DOHH2 (cell line): ENCODE measurements around the gene BCAR1.
"Not testable (repeated sequence)": the region's sequence is repeated elsewhere in the genome, so short reads cannot be mapped to it uniquely, and the experiment has no call there.

Experiments used
- H3F3A ChIP-seq: fragments of 200-600 bp; sonication (generic), shearing (Covaris generic); 2 replicates; pipeline ENCODE4 v1.6.0; 2016; ENCODE audit warnings: antibody characterized with exemption, mild to moderate bottlenecking; ENCODE audit not compliant: control insufficient read depth, insufficient read depth
- H3K27ac ChIP-seq: fragments of 200-600 bp; sonication (generic); 2 replicates; pipeline ENCODE4 v1.5.1; 2014; ENCODE audit warnings: low read depth, mild to moderate bottlenecking, low read length, moderate library complexity
- H3K27me3 ChIP-seq: fragments of 200-600 bp; sonication (generic); 2 replicates; pipeline ENCODE4 v1.6.1; 2014; ENCODE audit warnings: mild to moderate bottlenecking, low read length, mixed read lengths; ENCODE audit not compliant: control insufficient read depth
- H3K36me3 ChIP-seq: fragments of 200-600 bp; sonication (generic); 2 replicates; pipeline ENCODE4 v1.6.1; 2014; ENCODE audit warnings: mild to moderate bottlenecking, low read length, moderate library complexity, mixed read lengths; ENCODE audit not compliant: control insufficient read depth
- H3K4me1 ChIP-seq: fragments of 200-600 bp; sonication (generic); 2 replicates; pipeline ENCODE4 v1.6.1; 2014; ENCODE audit warnings: mild to moderate bottlenecking, low read length, mixed read lengths; ENCODE audit not compliant: control insufficient read depth
- H3K4me2 ChIP-seq: fragments of 200-600 bp; sonication (generic); 2 replicates; pipeline ENCODE4 v1.6.0; 2014; ENCODE audit warnings: mild to moderate bottlenecking, low read length, moderate library complexity
- H3K4me3 ChIP-seq: fragments of 200-600 bp; sonication (generic); 2 replicates; pipeline ENCODE4 v1.5.1; 2014; ENCODE audit warnings: mild to moderate bottlenecking, low read length, mixed read lengths
- H3K79me2 ChIP-seq: fragments of 200-600 bp; sonication (generic); 2 replicates; pipeline ENCODE4 v1.6.1; 2014; ENCODE audit warnings: mild to moderate bottlenecking, low read length, mixed read lengths; ENCODE audit not compliant: control insufficient read depth
- H3K9me2 ChIP-seq: fragments of 200-600 bp; sonication (generic); replicated peaks from 2 replicates; pipeline ENCODE4 v1.6.1; 2014; ENCODE audit warnings: mild to moderate bottlenecking, low read length, mixed read lengths; ENCODE audit not compliant: control insufficient read depth
- H3K9me3 ChIP-seq: fragments of 200-600 bp; sonication (generic); 2 replicates; pipeline ENCODE4 v1.6.1; 2014; ENCODE audit warnings: antibody characterized with exemption, low read length, mixed read lengths; ENCODE audit not compliant: control insufficient read depth, insufficient read depth
- H4K20me1 ChIP-seq: fragments of 200-600 bp; sonication (generic); 2 replicates; pipeline ENCODE4 v1.6.0; 2014; ENCODE audit warnings: low read depth, mild to moderate bottlenecking, antibody characterized with exemption, low read length, moderate library complexity; ENCODE audit not compliant: control insufficient read depth, insufficient read depth
- EZH2phosphoT487 ChIP-seq: fragments of 200-600 bp; sonication (generic); IDR thresholded peaks from 2 replicates; pipeline ENCODE4 v1.6.1; 2017; ENCODE audit warnings: borderline replicate concordance, mild to moderate bottlenecking, antibody characterized with exemption, low read length, moderate library complexity, mixed read lengths
- TF ChIP-seq, protein P1 (sequence below): fragments of 200-600 bp; sonication (generic); IDR thresholded peaks from one replicate; pipeline ENCODE4 v1.5.1; 2014; ENCODE audit warnings: antibody characterized with exemption, mild to moderate bottlenecking, low read depth, low read length; ENCODE audit not compliant: poor library complexity, severe bottlenecking

Gene BCAR1

DNA sequence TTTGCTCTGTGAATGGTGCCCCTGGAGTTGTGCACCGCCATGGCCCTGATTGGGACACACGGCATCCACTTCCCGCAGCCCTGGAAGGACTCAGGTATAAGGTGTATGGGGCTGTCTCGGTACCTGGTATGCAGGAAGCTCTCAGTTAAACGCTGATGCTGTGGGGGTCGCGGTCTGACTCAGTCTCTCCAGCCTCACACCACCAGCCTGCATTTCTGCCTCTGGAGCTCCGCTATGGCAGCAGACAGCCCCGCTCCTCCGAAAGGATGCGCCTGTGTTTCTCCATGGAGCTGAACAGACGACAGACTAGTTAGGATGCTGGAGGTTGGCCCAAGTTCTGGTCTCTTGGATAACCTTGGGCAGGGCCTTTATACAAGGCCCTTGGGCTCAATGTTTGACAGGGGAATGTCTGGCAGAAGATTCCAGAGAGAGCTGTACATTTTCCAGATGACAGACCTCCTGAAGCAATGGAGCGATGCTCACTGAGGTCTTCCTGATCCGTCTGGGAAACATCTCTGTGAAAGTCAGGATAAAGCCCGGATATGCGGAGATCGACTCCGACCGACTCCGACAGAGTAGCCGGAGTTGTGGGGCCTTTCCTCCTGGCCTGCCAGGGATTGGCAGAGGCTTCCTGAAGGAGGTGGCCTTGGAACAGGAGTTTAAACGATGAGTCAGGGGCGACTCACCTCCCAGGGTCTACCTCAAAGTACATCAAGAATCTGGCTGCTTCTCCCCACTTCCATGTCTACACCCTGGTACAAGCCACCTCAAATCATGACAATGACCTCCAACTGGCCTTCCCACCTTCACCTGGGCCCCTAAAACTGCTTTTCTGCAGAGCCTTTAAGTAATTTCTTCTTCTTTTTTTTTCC, 21.9 kb upstream of the BCAR1 start:
- TF ChIP-seq, protein P1, sequence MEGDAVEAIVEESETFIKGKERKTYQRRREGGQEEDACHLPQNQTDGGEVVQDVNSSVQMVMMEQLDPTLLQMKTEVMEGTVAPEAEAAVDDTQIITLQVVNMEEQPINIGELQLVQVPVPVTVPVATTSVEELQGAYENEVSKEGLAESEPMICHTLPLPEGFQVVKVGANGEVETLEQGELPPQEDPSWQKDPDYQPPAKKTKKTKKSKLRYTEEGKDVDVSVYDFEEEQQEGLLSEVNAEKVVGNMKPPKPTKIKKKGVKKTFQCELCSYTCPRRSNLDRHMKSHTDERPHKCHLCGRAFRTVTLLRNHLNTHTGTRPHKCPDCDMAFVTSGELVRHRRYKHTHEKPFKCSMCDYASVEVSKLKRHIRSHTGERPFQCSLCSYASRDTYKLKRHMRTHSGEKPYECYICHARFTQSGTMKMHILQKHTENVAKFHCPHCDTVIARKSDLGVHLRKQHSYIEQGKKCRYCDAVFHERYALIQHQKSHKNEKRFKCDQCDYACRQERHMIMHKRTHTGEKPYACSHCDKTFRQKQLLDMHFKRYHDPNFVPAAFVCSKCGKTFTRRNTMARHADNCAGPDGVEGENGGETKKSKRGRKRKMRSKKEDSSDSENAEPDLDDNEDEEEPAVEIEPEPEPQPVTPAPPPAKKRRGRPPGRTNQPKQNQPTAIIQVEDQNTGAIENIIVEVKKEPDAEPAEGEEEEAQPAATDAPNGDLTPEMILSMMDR: no peak
- TF ChIP-seq EZH2phosphoT487: no peak
- Histone ChIP-seq H3K27me3 (peaks cover 6% of the 10 kb centered on the region), H3K4me3 (no peak overlapping the region)

DNA sequence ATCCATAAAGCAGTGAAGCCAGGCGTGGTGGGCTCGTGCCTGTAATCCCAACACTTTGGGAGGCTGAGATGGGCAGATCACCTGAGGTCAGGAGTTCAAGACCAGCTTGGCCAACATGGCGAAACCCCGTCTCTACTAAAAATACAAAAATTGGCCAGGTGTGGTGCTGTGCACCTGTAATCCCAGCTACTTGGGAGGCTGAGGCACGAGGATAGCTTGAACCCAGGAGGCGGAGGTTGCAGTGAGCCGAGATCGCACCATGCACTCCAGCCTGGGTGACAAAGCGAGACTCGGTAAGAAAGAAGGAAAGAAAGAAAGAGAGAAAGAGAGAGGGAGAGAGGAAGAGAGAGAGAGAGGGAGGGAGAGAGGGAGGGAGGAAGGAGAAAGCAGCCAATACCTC, 21.2 kb upstream of the BCAR1 start:
- not testable (repeated sequence) for H3K9me2 ChIP-seq, H3K27me3 ChIP-seq, H3K9me3 ChIP-seq, H3K79me2 ChIP-seq, H3K4me3 ChIP-seq, H3K36me3 ChIP-seq, H3K4me2 ChIP-seq, H3K27ac ChIP-seq, H3F3A ChIP-seq, H3K4me1 ChIP-seq, H4K20me1 ChIP-seq

More for the DNA sequence above, 21.9 kb upstream of the BCAR1 start:
- no peak overlapping the region for H3K4me2 ChIP-seq
- no peaks in the 10 kb centered on the region for H3K9me3 ChIP-seq
- no peaks in the 10 kb centered on the region for H3K4me1 ChIP-seq
- no peaks in the 10 kb centered on the region for H3K36me3 ChIP-seq
- H3K9me2 ChIP-seq: no peaks in the 10 kb centered on the region
- no peaks in the 10 kb centered on the region for H3F3A ChIP-seq
- H4K20me1 ChIP-seq: no peaks in the 10 kb centered on the region
- H3K79me2 ChIP-seq: no peaks in the 10 kb centered on the region
- no peak overlapping the region for H3K27ac ChIP-seq

DNA sequence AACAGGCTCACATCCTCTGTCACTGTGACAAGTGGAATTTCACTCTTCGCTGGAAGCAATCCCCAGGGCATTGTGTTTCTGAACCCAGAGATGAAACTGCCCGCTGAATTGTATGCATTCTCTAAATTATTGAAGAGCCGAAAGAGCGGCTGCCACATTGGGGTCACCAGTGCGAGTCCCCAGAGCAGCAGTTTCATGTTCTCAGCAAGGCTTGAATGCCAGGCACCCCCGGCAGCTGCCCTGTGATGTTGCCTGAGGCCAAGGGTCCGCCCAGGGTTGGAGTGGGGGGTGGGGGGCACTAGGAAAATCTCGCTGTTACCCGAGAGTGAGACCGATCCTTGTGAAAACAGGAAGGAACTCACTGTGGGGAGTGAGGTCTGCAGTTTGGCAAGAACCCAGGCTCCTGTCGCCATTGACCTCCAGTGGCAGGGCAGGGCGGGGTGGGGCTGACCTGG, 20.7 kb upstream of the BCAR1 start:
- H3K4me3 ChIP-seq: no peak overlapping the region
- H3K4me2 ChIP-seq: no peak overlapping the region
- H3K27ac ChIP-seq: no peak overlapping the region
- TF ChIP-seq EZH2phosphoT487: no peak
- TF ChIP-seq, protein P1: no peak
- H4K20me1 ChIP-seq: no peaks in the 10 kb centered on the region
- H3K79me2 ChIP-seq: no peaks in the 10 kb centered on the region
- no peaks in the 10 kb centered on the region for H3F3A ChIP-seq
- no peaks in the 10 kb centered on the region for H3K9me3 ChIP-seq
- no peaks in the 10 kb centered on the region for H3K4me1 ChIP-seq
- peaks cover 6% of the 10 kb centered on the region for H3K27me3 ChIP-seq
- no peaks in the 10 kb centered on the region for H3K36me3 ChIP-seq
- H3K9me2 ChIP-seq: no peaks in the 10 kb centered on the region

DNA sequence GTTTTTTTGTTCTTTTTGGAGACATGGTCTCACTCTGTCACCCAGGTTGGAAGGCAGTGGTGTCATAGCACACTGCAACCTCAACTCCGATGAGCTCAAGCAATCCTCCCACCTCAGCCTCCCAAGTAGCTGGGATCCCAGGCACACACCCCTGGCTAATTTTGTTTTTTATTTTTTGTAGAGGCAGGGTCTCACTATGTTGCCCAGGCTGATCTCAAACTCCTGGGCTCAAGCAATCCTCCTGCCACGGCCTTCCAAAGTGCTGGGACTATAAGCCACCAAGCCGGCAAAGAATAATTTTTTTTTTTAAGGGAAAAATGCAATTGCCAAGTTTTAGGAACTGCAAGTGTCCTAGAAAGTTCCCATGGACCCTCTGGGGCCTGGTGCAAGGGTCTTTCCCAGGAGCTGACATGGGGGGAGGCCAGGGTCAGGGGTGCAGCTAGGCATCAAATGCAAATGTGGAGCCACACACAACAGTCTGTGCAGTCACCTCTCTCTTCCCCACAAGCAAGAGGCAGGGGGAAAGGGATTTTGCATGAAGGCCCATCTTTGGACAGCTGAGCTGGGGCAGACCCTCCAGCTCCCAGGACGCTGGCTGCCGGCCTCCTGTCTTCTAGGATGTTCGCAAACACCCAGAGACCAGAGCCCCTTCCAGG, 20.1 kb upstream of the BCAR1 start:
- TF ChIP-seq, protein P1: no peak
- TF ChIP-seq EZH2phosphoT487: no peak
- Histone ChIP-seq H3K36me3 (no peaks in the 10 kb centered on the region), H3K4me3 (no peak overlapping the region), H3K27ac (no peak overlapping the region), H4K20me1 (no peaks in the 10 kb centered on the region), H3K27me3 (peaks cover 7% of the 10 kb centered on the region), H3K79me2 (no peaks in the 10 kb centered on the region), H3K4me1 (no peaks in the 10 kb centered on the region), H3K9me2 (no peaks in the 10 kb centered on the region), H3K4me2 (no peak overlapping the region), H3K9me3 (no peaks in the 10 kb centered on the region), H3F3A (no peaks in the 10 kb centered on the region)

DNA sequence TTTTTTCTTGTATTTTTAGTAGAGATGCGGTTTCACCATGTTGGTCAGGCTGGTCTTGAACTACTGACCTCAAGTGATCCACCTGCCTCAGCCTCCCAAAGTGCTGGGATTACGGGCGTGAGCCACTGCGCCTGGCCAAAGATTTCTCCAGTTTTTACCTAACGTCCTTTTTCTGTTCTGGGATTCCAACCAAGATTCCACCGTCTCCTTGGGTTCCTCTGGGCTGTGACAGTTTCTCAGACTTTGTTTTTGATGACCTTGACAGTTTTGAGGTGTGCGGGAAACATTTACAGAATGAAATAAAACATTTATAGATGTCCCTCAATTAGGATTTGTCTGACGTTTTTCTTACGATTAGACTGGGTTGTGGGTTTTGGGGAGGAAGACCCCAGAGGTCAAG, 17.9 kb upstream of the BCAR1 start:
- H3K4me2 ChIP-seq, H3K4me1 ChIP-seq, H3K4me3 ChIP-seq, H3K27ac ChIP-seq, H4K20me1 ChIP-seq, H3K36me3 ChIP-seq, H3K9me2 ChIP-seq, H3K9me3 ChIP-seq, H3F3A ChIP-seq, H3K79me2 ChIP-seq: not testable (repeated sequence)
- H3K27me3 ChIP-seq: peaks cover 23% of the 10 kb centered on the region
